A549 (cell line): Measurements from ENCODE around the gene ZNF740. TPM values are rescaled to one million over a fixed set of nuclear protein-coding genes. Genes with fewer than 3 reads are reported as not detected.

Source experiments
- ATAC-seq, 2 experiments: fragments of 200-7000 bp in 1 of 2; fragments of >200 bp in 1 of 2; cut with Nextera tagmentation in 1 of 2; cut with Tn5 transposase in 1 of 2; 3 replicates each; pipeline versions ENCODE4 v1.8.0 to v1.9.1; 2018 to 2020; ENCODE audit warnings: mild to moderate bottlenecking in 1 of 2, moderate library complexity in 1 of 2
- CTCF ChIA-PET: fragments of 300-600 bp; sonication (Branson Sonifier 250); formaldehyde crosslinking; extraction: SDS; loops from one replicate; lab custom pipeline; 2021; ENCODE audit warnings: antibody characterized with exemption, inconsistent platforms; lab: Yijun Ruan, JAX
- POLR2A ChIA-PET: fragments of 350-600 bp; formaldehyde crosslinking; extraction: SDS; loops from one replicate; lab custom pipeline; 2021; ENCODE audit warnings: antibody characterized with exemption, inconsistent platforms; lab: Yijun Ruan, JAX
- DNase-seq, 2 experiments: peaks; one replicate each; pipeline versions ENCODE4 v3.0.0 to v3.0.0-alpha.2; 2011 to 2016; ENCODE audit warnings: low read depth in 1 of 2, low spot score in 1 of 2
- FAIRE-seq: peaks from 2 replicates; lab custom pipeline; 2011; peaks lifted over from hg19 to GRCh38; lab: Jason Lieb, UNC
- H3K27ac ChIP-seq, 2 experiments: fragments of >200 bp; sonication (Bioruptor Twin); formaldehyde crosslinking; 3 replicates each; pipeline ENCODE4 v1.5.1; 2016 to 2017
- H3K4me1 ChIP-seq: fragments of >200 bp; sonication (Bioruptor Twin); formaldehyde crosslinking; 3 replicates; pipeline ENCODE4 v1.6.1; 2016
- H3K4me2 ChIP-seq: fragments of >200 bp; sonication (Bioruptor Twin); formaldehyde crosslinking; 3 replicates; pipeline ENCODE4 v1.6.1; 2016
- H3K4me3 ChIP-seq: fragments of >200 bp; sonication (Bioruptor Twin); formaldehyde crosslinking; 3 replicates; pipeline ENCODE4 v1.5.1; 2016
- H3K9me3 ChIP-seq: fragments of >200 bp; sonication (Bioruptor Twin); formaldehyde crosslinking; 3 replicates; pipeline ENCODE4 v1.6.1; 2016
- ATOH8 ChIP-seq: fragments of 250-450 bp; sonication (Bioruptor Pico); IDR thresholded peaks from 2 replicates; pipeline ENCODE4 v1.5.0; 2020; ENCODE audit warnings: low read depth, mild to moderate bottlenecking, moderate library complexity
- BHLHE40 ChIP-seq: IDR thresholded peaks from 2 replicates; pipeline ENCODE4 v1.6.1; 2012; ENCODE audit warnings: low read depth, low read length, inconsistent platforms
- CHD2 ChIP-seq: fragments of 150-350 bp; IDR thresholded peaks from 2 replicates; pipeline ENCODE4 v1.6.1; 2014; ENCODE audit warnings: low read length; ENCODE audit not compliant: partially characterized antibody
- EHF ChIP-seq: fragments of 250-450 bp; sonication (Bioruptor Pico); IDR thresholded peaks from 2 replicates; pipeline ENCODE4 v1.5.0; 2020; ENCODE audit warnings: mild to moderate bottlenecking
- ESRRA ChIP-seq: fragments of 150-350 bp; IDR thresholded peaks from 2 replicates; pipeline ENCODE4 v1.6.1; 2014; ENCODE audit warnings: mild to moderate bottlenecking, low read length, borderline replicate concordance
- GATA3 ChIP-seq: IDR thresholded peaks from 2 replicates; pipeline ENCODE4 v1.6.1; 2012; ENCODE audit warnings: borderline replicate concordance
- HEYL ChIP-seq: fragments of 250-450 bp; sonication (Bioruptor Pico); IDR thresholded peaks from 2 replicates; pipeline ENCODE4 v1.8.0; 2021; ENCODE audit warnings: mild to moderate bottlenecking, moderate library complexity
- HOXB13 ChIP-seq: fragments of 250-450 bp; sonication (Bioruptor Pico); IDR thresholded peaks from 2 replicates; pipeline ENCODE4 v1.5.0; 2020; ENCODE audit warnings: low read depth, mild to moderate bottlenecking, moderate library complexity
- HOXB5 ChIP-seq: fragments of 250-450 bp; sonication (Bioruptor Pico); IDR thresholded peaks from 2 replicates; pipeline ENCODE4 v1.5.0; 2020; ENCODE audit warnings: mild to moderate bottlenecking, moderate library complexity
- KDM5A ChIP-seq: fragments of 200-600 bp; sonication (generic); IDR thresholded peaks from 2 replicates; pipeline ENCODE4 v1.6.1; 2016; ENCODE audit warnings: antibody characterized with exemption, mild to moderate bottlenecking
- MAFK ChIP-seq: fragments of 450-650 bp; IDR thresholded peaks from 2 replicates; pipeline ENCODE4 v1.6.1; 2014; ENCODE audit not compliant: partially characterized antibody
- NFE2L2 ChIP-seq: fragments of 150-350 bp; conservative IDR thresholded peaks from 2 replicates; pipeline ENCODE4 v1.6.1; 2014; ENCODE audit warnings: low read length
- POLR2A ChIP-seq: IDR thresholded peaks from 2 replicates; pipeline ENCODE4 v1.6.1; 2012; ENCODE audit warnings: mild to moderate bottlenecking, low read length
- POLR2AphosphoS2 ChIP-seq: conservative IDR thresholded peaks from 2 replicates; pipeline ENCODE4 v1.6.1; 2012; ENCODE audit warnings: low read length, improper control_type of control experiment, inconsistent platforms
- RCOR1 ChIP-seq: fragments of 150-350 bp; IDR thresholded peaks from 2 replicates; pipeline ENCODE4 v1.6.1; 2014; ENCODE audit warnings: antibody characterized with exemption, low read length, low read depth
- RFX5 ChIP-seq: fragments of 450-650 bp; IDR thresholded peaks from 2 replicates; pipeline ENCODE4 v1.7.1; 2014; ENCODE audit warnings: antibody characterized with exemption, mild to moderate bottlenecking, moderate library complexity
- RNF2 ChIP-seq: fragments of 200-600 bp; sonication (generic); IDR thresholded peaks from 2 replicates; pipeline ENCODE4 v1.6.1; 2016; ENCODE audit warnings: low read depth, mild to moderate bottlenecking, antibody characterized with exemption, moderate library complexity, borderline replicate concordance
- SMC3 ChIP-seq: fragments of >200 bp; sonication (Bioruptor Twin); formaldehyde crosslinking; IDR thresholded peaks from 3 replicates; pipeline ENCODE4 v1.6.1; 2018; ENCODE audit warnings: inconsistent platforms
- TP53 ChIP-seq: fragments of 250-450 bp; sonication (Bioruptor Pico); IDR thresholded peaks from 2 replicates; pipeline ENCODE4 v1.5.0; 2021; ENCODE audit warnings: mild to moderate bottlenecking, moderate library complexity
- USF2 ChIP-seq: fragments of 450-650 bp; IDR thresholded peaks from 2 replicates; pipeline ENCODE4 v1.6.1; 2014; ENCODE audit warnings: antibody characterized with exemption
- WGBS: methylation state at CpG from one replicate; pipeline ENCODE4 v1.1.6; 2017; ENCODE audit errors: missing lambda C conversion rate; 5-methylcytosine and 5-hydroxymethylcytosine counted together
- polyA plus RNA-seq, 4 experiments: library from polyadenylated mRNA; depleted of rRNA in 3 of 4; stranded (reverse); fragments of >200 nt; fragmentation: RNase III in 1 of 4; extraction: RNeasy Plus Mini Kit Qiagen cat#74134 plus additional on column Dnase treatment in 1 of 4; gene quantifications; 2 replicates in 3 of 4; 3 replicates in 1 of 4; pipeline ENCODE4 v1.2.3, GENCODE V29; 2011 to 2017
- TF ChIP-seq, protein P1 (sequence below): IDR thresholded peaks from 2 replicates; pipeline ENCODE4 v1.6.1; 2012
- TF ChIP-seq, protein P2 (sequence below): fragments of 150-350 bp; IDR thresholded peaks from 2 replicates; pipeline ENCODE4 v1.6.1; 2014; ENCODE audit warnings: low read depth, mild to moderate bottlenecking, low read length
- TF ChIP-seq, protein P3 (sequence below): fragments of >200 bp; sonication (Bioruptor Twin); formaldehyde crosslinking; IDR thresholded peaks from 3 replicates; pipeline ENCODE4 v1.6.1; 2016

The ZNF740 gene
- polyA plus RNA-seq, 2 of the 4 experiments (the other 2 are of a cell fraction), result 15.1 to 28.8 TPM

DNA sequence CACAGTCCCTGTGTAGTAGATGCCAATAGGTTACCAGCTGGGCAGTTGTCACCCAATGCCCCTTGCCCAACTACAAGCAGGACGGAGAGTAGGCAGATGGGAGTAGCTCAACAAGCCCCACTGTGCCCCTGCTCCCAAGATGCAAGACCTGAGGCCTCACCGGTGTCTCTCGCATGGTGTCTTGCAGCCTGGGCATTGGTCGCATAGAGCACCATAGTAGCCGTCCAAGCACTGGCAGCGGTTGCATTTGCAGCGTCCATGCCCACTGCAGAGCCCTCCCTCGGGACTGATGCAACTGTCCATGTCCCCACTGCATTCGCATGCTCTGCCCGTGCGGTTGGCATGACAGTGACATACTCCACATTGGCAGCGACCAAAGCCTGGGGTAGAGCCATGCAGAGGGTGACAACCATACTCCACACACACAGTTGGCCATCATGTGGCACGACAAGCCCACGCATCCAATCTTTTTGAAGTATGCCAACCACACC, 12.1 kb downstream of the ZNF740 start:
- ATAC-seq, result no peak
- no peak for DNase-seq
- H3K4me1 ChIP-seq, result peaks cover 29% of the 10 kb centered on the region
- CTCF ChIA-PET, result interaction anchor here (0.7 to 36.2 kb wide), 8 partner anchors 6 to 127 kb away, joined by 3 to 646 read pairs (median 30); partner anchors contain the start of genes CSAD, ITGB7 and ZNF740
- H3K9me3 ChIP-seq, result no peaks in the 10 kb centered on the region
- no peak for FAIRE-seq
- 95% methylated on average over 14 of the region's 14 CpGs for WGBS
- H3K4me2 ChIP-seq, result no peak overlapping the region
- TF ChIP-seq ESRRA (no peak), SMC3 (no peak), KDM5A (no peak), CHD2 (no peak)
- TF ChIP-seq, all 56 proteins: peak for 0
- Histone ChIP-seq H3K4me3 (no peak overlapping the region), H3K27ac (no peak overlapping the region)
- POLR2A ChIA-PET, result interaction anchor here (1.7 to 5.4 kb wide), 2 partner anchors 12 to 33 kb away, joined by 4 to 33 read pairs; partner anchors contain the start of genes CSAD and ZNF740

DNA sequence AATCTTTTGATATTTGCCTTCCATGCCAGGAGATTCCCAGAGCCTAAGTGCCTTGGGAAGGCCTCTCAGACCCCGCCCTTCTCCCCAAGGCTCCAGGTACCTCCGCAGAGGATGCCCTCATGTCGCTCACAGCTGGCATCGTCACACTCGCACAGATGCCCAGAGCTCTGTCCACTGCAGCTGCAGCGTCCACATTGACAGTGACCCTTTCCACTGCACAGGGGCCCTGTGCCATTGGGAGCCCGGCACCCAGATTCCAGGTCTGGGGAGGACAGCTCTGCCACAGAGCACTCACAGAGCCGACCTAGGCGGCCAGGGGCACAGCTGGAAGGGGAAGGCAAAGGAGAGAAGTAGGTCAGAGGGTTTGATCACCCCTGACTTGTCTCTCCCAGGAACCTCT, 12.5 kb downstream of the ZNF740 start:
- Histone ChIP-seq H3K4me1 (peaks cover 33% of the 10 kb centered on the region), H3K4me3 (no peak overlapping the region), H3K27ac (no peak overlapping the region), H3K4me2 (no peak overlapping the region), H3K9me3 (no peaks in the 10 kb centered on the region)
- DNase-seq (no peak), ATAC-seq (no peak), FAIRE-seq (no peak)
- CTCF ChIA-PET, result interaction anchor here (0.7 to 36.2 kb wide), 7 partner anchors 12 to 127 kb away, joined by 3 to 646 read pairs (median 7); partner anchors contain the start of genes CSAD and ZNF740
- 90% methylated on average over 9 of the region's 9 CpGs for WGBS
- POLR2A ChIA-PET, result interaction anchor here (1.7 to 5.4 kb wide), 2 partner anchors 12 to 33 kb away, joined by 4 to 33 read pairs; partner anchors contain the start of genes CSAD and ZNF740
- TF ChIP-seq HOXB5 (CRISPR knock-in tag) (no peak), ATOH8 (CRISPR knock-in tag) (no peak), HEYL (CRISPR knock-in tag) (no peak), BHLHE40 (no peak), MAFK (no peak), EHF (no peak), TP53 (CRISPR knock-in tag) (no peak), USF2 (no peak), NFE2L2 (no peak), POLR2A (no peak), RNF2 (no peak), GATA3 (no peak), HOXB13 (CRISPR knock-in tag) (no peak), RFX5 (no peak), POLR2AphosphoS2 (no peak; the same call in 1 of the 2 replicates), RCOR1 (no peak)
- TF ChIP-seq, protein P1, sequence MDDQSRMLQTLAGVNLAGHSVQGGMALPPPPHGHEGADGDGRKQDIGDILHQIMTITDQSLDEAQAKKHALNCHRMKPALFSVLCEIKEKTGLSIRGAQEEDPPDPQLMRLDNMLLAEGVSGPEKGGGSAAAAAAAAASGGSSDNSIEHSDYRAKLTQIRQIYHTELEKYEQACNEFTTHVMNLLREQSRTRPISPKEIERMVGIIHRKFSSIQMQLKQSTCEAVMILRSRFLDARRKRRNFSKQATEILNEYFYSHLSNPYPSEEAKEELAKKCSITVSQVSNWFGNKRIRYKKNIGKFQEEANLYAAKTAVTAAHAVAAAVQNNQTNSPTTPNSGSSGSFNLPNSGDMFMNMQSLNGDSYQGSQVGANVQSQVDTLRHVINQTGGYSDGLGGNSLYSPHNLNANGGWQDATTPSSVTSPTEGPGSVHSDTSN, result no peak
- TF ChIP-seq, protein P2, sequence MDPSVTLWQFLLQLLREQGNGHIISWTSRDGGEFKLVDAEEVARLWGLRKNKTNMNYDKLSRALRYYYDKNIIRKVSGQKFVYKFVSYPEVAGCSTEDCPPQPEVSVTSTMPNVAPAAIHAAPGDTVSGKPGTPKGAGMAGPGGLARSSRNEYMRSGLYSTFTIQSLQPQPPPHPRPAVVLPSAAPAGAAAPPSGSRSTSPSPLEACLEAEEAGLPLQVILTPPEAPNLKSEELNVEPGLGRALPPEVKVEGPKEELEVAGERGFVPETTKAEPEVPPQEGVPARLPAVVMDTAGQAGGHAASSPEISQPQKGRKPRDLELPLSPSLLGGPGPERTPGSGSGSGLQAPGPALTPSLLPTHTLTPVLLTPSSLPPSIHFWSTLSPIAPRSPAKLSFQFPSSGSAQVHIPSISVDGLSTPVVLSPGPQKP, result no peak
- TF ChIP-seq, protein P3, sequence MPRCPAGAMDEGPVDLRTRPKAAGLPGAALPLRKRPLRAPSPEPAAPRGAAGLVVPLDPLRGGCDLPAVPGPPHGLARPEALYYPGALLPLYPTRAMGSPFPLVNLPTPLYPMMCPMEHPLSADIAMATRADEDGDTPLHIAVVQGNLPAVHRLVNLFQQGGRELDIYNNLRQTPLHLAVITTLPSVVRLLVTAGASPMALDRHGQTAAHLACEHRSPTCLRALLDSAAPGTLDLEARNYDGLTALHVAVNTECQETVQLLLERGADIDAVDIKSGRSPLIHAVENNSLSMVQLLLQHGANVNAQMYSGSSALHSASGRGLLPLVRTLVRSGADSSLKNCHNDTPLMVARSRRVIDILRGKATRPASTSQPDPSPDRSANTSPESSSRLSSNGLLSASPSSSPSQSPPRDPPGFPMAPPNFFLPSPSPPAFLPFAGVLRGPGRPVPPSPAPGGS, result no peak
